Dedifferentiated amniotic fluid mesenchymal stem cell (primary cell): ENCODE results near the gene RNASE13.
A peak's percentile ranks its signal among the peaks of the same experiment; 100 is the strongest.
"Not testable (repeated sequence)": the region's sequence is repeated elsewhere in the genome, so short reads cannot be mapped to it uniquely, and the experiment has no call there.

Experiments used
- DNase-seq: peaks from one replicate; pipeline ENCODE4 v3.0.0-alpha.2; 2016; ENCODE audit errors: extremely low spot score

The RNASE13 gene

DNA sequence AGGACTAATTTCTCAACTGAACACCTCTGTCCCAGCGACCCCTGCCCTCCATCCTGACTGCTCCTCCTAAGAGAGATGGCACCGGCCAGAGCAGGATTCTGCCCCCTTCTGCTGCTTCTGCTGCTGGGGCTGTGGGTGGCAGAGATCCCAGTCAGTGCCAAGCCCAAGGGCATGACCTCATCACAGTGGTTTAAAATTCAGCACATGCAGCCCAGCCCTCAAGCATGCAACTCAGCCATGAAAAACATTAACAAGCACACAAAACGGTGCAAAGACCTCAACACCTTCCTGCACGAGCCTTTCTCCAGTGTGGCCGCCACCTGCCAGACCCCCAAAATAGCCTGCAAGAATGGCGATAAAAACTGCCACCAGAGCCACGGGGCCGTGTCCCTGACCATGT lies 8.3 kb upstream of the RNASE13 start:
- no peak for DNase-seq

DNA sequence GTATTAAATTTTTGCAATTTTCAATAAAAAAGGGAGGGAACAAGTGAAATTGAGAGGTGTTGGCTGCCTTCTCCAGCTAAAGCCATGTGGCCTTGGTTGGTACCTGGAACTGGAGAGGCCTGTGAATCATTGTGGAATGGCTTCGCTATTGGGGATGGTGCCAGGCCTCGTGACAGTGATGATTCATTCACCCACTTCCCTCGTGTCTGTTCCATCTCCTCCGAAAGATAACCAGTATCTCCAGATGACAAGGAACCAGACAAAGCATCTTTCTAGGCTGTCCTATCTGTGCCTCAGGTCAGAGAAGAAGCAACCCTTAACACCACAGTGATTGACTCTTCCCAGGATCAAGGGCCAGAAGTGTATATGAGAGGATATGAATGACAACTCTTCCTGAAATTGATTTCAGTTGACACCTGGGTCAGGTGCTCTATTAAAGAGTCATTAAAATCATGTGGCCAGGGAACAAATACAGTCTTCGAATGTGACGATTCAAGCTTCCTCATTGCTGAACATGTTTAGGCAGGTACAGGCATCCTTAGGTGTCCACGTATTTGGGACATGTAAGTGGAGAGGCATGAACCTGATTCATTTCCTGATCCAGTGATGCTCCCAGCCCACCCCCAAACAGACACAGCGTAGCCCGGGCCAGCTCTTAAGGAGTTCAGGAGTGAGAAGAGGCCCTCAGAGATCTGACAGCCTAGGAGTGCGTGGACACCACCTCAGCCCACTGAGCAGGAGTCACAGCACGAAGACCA lies 7.2 kb upstream of the RNASE13 start, which contains the start of gene RNASE7:
RNASE7 (plus strand) TSS at position 687 of the 758 bp plus-strand sequence. CDS start 631 bp downstream, outside the sequence.
- no peak for DNase-seq

DNA sequence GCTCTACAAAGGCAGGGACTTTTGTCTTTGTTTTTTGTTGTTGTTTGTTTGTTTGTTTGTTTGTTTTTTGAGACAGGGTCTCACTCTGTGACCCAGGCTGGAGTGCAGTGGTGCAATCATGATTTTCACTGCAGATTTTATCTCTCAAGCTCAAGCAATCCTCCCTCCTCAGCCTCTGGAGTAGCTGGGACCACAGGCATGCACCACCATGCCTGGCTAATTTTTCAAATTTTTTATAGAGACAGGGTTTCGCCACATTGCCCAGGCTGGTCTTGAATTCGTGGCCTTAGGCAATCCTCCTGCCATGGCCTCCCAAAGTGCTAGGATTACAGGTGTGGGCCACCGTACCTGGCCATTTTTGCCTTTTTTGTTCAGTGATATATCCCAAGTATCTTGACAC lies 6.3 kb upstream of the RNASE13 start:
- DNase-seq: not testable (repeated sequence)

DNA sequence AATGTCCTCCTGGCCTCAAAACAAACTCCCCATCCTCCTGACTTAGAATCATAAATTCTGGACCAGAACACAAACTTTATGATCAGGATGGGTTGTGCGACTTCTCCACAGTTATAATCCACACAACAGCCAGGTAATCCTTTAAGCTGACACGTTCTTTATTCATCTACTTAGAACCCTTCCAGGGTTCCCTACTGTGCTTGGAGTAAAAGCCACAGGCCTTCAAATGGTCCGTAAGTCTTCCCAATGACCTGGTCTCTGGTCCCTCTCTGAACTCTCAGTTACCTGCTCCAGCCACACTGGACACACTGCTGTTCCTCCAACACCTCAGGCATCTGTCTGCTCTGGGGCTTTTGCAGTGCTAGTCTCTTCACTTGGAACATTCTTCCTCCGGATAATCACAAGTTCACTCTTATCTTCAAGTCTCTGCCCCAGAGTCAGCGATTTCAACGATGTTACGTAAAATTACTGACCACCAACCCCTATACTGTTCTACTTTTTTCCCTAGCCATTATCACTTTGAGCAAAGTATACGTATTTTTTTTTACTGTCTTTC lies 5.8 kb upstream of the RNASE13 start:
- no peak for DNase-seq

DNA sequence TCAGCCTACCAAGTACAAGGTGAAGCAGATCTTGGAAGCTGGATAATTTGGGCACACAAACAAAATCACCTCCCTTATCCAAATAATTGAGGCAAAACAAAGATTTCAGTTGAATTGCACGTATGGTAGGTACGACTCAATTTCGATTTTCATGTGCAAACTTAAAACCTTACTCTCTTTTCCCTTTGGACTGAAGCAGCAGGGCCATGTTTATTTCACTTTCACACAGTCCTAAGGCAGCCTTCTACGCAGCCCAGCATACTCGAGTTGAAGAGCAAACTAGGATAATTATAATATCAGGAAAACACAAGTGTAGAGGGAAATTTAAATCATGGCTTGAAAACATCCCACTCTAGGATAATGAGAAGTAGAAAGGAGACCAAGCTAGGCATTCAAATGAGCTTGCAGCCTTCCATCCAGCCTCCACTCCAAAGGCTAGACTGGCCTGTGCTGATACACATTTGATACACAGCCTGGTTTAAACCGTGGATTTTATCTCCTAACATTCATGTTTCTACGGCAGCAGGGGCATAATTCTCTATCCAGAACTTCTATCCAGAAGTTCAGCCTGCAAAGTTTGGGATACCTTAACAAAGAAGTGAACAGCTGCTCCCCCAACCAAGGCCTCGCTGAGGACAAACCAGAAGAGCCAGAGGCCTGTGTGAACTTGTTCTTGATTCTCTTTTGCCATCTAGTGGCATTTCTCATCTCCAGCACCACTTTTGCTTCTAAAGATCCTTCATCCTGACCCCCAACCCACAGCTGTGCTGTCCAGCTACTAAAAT lies 5.2 kb upstream of the RNASE13 start:
- peak; percentile 84 for DNase-seq

DNA sequence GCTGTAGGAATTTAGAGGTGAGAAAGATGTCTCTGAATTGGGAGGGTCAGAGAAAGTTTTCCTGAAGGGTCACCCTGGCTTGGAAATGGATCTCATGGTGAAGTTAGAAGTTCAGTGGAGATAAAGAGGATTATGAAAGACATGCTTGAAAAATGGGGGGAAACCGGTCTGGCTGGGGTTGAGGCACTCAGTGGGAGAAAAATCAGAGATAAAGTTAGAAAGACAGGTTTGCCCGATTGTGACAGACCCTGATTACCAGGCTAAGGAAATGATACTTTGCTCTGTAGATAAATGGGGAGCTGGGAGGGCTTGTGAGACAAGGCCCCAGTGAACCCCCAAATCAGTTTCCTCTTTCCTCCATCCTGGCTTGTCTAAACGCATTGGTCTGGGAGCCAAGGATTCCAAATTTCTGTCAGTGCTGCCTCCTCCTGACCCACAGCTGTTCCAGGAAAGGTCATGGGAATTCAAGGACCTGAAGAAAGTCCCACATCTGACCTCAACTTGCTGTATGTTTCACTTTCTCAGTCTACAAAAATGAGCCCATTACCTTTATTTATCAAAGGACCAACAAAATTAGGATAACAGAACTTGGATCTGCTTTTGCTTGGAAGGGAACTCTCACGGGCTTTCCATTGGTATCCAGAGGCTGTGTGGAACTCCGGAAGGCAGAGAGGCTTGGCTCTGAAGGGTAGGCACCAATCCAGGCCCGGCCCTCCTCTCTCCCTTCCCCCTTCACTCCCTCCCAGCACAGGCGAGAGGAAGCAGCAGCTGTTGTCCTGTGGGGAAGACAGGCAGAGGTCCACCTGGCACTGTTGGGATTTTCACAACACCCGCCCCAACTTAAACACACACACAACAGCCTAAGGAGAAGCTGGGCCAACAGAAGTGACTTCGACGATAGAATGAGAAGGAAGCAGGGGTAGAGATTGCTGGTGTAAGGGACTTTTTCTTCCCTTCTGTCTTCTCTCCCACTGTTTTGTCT lies 4.1 kb upstream of the RNASE13 start:
- DNase-seq: no peak

DNA sequence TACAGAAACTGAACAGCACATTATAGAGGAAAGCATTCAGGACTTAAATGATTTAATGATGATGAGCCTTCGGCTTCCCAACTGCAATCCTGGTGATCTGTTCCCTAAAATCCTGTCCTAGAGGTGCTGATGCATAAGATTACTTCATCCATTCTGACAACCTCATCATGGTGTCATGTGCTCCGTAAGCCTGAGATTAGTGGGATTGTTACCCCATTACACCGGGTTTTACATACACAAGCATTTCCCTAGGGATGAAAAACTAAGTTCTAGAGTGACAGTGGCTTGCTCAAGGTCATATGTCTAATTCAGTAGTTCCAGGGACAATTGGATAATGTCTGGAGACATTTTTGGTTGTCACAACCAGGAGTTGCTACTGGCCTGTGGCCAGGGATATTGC lies 2.5 kb upstream of the RNASE13 start:
- no peak for DNase-seq

DNA sequence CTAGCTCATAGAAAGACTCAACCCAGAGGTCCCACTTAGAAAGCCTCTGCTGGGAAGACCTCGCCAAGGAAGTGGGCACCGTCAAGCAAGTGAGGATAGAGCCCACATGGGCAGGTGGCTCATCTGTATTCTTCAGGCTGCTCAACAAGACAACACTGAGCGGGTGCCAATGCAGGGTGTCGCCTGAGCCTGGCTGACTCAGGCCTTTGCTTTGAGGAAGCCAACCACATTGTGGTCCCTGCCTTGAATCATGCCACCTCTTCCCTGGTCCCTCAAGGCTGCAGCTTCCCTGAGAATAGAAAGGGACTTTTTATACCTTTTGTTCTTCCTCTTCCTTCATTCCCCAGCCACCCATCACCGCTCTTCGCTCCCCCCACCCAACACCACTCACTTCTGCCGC lies 2.1 kb upstream of the RNASE13 start:
- no peak for DNase-seq

DNA sequence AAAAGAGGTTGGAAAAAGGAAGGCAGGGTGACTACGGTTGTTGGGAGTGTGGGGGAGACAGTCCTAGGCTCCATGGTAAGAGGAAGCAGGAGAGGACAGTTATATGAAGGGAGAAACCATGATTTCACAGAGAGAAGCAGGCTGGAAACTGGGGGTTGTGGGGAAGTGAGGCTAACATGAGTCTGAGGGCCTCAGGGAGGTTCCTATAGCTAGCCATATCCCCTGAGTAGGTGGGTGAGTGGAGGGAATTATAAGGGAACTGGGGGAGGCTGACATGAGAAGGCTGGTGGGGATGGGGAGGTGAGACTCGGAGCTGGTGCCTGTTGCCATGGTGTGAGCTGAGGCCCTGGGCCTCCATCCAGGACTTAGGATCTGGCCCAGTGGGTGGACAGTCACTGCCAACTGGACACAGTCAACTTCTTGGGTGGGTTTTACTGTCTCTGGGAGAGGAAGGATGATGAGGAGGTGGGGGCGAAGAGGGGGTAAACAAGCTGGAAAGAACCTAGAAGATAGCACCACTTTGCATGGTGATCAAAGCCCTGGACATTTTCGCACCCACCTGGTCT lies 1.4 kb downstream of the RNASE13 start:
- DNase-seq: no peak

DNA sequence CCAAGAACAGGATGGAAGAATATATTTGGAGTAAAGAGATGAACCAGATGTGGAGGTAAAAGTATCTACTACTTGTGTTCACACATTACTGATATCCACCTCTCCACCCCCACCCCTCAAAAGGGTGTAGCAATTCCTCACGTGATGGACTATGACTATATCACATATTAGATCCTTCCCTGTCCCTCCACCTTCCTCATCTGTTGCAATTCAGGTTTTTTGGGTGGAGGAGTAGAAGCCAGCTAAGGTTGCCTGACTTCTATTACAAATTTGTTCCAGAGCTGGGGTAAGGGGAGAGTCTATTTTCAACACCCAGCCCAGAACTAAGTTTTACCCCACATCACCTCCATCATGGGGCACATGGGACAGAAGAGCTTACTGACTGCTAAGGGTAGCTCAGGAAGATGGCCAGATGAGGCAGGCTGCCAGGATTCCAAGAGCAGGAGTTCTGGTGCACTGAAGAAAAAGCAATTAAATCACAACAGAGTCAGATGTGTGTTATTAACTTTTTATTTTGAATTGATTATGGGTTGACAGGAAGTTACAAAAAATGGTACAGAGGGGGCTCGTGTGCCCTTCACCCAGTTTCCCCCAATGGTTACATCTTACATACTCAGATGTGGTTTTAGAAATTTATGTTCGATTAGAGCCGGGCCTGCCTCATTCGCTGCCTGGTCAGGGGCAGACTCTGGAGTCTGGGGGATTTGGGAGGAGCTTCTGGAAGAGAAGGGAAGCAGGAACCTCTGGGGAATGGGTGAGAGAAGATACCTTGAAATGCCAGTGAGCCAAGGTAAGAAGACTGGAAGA lies 2.1 kb downstream of the RNASE13 start:
- no peak for DNase-seq

DNA sequence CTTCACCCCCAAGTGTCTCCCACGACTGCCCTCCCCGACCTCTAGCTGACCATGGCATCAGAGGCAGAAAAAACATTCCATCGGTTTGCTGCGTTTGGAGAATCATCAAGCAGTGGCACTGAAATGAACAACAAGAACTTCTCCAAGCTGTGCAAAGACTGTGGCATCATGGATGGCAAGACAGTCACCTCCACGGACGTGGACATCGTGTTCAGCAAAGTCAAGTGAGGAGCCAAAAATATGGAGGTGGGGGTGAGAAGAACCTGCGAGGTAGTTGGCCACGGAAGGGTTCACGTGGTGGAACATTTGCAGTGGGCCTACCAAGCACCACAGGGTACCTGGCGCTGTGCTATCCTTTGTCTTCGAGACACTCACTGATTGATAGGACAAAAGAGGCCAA lies 4.1 kb downstream of the RNASE13 start:
- no peak for DNase-seq

DNA sequence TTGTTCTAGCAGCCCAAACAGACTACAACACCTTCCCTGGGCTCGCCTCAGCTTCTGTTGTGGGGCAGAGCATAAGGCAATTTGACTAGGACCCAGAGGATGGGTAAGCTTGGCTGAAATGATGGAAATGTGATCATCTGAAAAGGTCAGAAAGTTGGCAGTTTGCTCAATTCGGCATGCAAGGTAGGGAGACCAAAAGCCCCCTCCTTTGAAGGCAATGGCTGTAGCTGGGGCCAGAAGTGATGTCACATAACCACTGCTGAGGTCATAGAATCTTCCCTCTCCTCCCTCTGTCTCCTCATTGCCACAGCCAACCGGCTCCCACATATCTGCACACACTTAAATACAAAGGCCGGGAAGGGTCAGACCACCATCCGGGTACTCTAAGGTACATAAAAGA lies 4.7 kb downstream of the RNASE13 start, which contains the start of gene TPPP2:
TPPP2 (plus strand) TSS at position 301 of the 400 bp plus-strand sequence. CDS start 365 bp downstream, outside the sequence.
- no peak for DNase-seq

DNA sequence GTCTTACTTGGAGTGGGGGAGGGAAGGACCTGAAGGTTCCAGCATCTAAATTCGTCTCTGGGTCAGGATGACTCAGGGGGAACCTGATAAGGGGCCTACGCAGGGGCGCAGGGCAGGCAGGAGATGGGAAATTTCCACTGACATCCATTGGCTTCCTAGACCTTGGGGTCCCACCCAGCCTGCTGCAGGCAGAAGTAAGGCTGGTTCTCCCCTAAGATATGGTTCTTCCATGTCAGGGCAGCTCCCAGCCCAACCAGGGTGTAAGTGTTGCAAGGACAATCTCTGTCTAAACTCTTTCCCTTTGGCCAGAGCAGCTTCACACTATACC lies 7.7 kb downstream of the RNASE13 start:
- no peak for DNase-seq

DNA sequence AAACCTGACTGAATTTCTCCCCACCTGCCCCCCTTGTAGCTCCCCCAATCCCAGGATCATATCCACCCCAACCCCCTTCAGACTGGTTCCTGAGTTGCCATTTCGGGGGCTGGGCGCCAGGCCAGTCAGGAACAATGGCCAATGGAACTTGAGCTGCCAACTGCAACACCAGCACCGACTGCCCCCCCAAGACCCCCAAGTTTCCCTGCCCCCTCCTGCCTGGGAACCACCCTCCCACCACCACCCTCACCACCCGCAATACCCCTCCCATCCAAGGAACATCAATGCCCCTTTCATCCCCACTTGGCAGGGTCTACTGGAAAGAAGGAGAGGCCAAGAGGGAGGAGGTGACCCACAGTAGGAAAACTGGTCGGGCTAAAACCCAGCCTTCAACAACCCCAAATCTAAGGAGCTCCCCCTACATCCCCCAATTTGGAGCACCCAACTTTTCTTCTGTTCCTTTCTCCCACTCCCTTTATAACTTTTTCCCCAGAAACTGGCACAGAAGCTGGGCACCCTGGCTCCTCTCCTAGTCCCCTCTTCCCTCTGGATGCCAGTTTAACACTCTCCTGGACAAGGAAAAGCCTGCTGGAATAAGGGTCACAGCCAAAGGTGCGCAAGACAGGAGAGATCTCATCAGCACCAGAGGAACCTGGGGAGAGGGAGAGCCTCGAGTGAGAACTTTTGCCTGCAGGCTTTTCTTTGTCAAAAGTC lies 8.2 kb downstream of the RNASE13 start:
- no peak for DNase-seq

DNA sequence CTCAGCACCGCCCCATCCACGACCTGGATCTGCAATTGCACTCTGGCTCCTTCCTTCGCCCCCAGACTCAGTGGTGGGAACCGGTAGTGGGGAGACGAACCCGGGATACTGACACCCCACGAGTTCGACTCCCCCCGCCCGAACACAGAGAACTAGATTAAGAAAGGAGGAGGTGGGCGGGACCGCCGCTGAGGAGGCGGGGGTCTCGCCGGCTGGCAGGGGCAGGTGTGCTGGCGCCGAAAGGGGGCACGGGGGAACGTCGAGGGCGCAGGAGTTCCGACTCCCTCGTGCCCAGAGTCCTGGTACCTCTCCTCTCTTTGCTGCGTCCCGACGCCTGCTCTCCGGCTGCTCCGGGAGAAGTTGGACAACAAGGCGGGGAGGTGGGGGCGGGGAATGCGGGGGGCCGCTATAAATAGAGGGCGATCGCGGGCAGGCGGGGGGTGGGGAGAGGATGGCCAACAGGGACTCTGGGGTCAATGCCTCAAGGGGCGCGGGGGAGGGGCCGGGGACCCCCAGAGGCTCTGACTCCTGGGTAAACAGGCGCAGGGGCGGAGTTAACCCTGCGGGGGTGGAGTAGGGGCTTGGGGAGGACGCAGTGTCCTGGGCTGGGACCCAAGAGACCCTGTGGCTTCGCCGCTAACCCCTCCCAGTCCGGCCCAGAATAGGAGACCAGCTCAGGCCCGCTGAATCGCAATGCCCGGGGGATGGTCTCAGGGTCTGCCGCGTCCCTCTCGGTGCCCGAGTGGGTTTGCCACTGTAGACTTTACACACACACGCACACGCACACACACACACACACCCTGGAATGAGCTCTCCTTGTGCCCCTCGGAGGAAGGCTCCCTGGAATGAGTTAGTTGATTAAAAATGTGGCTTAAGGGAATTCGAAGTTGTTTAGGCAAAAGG lies 9.0 kb downstream of the RNASE13 start:
- DNase-seq: no peak

DNA sequence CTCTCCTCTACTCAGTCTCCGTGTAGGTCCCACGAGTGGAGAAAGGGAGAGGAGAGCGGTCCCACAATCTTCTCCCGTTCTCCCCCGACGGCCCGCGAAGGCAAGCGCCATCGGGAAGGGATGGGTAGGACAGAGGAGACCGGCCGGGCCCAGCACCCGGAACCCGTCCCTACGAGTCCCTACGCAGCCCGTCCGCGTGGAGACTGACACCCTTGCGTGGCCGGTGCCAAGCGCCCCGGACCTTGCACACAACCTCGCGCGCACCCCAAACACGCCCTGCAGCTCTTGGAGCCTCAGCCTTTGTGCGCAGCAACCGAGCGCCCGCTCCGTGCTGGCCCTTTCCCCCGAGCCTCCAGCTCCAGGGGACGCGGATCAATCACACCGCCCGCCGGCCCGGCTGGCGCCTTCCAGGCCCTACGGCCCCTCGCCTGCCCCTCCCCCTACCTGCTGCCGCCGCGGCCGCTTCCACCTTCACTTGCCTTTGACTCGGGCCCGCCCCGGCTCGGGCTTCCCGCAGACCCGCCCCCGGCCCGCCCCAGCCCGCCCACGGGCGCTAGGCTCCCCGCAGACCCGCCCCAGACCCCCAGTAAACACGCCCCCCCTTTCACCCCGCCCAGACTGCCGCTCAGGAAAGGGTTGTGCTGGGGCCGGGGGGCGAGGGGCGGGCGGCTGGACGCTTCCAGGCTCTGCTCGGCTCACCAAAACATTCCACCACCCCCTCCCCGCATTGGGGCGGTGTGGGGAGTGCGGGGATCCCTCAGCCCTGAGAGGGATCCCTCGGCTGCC lies 9.8 kb downstream of the RNASE13 start, which contains the start of gene NDRG2:
NDRG2 (minus strand) TSS at position 477 of the 786 bp plus-strand sequence. CDS start 1,746 bp downstream, outside the sequence.
- no peak for DNase-seq

DNA sequence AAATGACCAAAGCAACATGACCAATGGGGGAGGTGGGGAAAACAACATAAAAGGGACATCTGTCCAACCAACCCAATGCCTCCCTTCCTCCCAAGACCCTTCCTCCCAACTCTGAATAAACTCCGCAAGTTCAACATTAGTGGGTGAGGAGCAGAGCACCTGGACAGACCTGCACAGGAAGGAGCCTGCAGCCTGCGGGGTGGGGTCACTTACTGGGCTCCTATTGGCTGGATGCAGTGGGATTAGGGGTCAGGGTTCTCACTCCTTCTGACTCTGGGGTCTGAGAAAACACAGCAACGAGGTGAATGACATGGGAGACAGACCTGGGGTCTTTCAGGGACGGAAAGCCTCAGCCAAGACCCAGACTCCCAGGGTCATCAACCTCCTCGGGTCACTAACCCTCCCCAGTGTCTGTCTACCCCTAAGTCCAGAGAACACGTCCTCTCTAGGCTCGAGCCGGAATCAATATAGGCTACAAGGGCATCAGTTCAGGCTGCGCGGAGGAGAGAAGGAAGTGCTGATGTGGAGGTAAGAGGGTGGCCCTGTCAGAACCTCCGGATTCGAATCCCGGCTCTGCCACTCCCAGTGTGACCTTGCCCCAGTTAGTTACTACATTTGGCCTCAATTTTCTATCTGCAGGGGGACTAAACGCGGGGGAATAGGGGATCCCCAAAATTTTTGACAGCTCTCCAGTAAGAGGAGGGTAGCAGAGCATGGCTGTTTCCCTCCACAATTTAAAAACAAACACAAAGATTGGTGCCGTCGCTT lies 10.6 kb downstream of the RNASE13 start:
- no peak for DNase-seq
